LoVo (cell line): Measurements from ENCODE around the gene NETO2.

Experiments used
- DNase-seq: peaks from one replicate; pipeline ENCODE4 v3.0.0-alpha.2; 2016; ENCODE audit warnings: low spot score

NETO2 gene

GRCh38 chr16:47045023-47045422 lies 98.7 kb downstream of the NETO2 start:
- no peak for DNase-seq

DNA sequence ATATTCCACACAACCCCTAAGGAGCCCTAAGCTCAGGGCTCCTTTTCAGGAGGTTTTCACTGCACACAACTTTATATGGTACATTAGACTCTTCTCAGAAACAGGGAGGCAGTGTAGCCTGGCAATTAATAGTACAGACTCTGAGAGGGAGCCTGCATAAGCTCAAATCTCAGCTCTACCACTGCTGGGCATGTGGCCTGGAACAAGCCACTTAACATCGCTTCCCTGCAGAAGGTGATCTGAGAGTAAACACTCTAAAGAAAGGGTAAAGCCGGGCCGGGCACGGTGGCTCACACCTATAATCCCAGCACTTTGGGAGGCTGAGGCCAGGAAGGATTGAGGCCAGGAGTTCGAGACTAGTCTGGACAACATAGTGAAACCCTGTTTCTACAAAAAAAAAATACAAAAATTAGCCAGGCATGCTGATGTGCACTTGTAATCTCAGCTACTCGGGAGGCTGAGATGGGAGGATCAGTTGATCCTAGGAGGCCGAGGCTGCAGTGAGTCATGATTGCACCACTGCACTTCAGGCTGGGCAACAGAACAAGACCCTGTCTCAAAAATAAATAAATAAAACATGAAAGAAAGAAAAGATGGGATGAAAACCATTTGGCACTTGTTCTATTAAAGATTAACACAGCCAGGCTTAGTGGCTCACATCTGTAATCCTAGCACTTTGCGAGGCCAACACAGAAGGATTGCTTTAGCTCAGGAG lies 99.6 kb downstream of the NETO2 start:
- no peak for DNase-seq

GRCh38 chr16:47043200-47043599 lies 100.5 kb downstream of the NETO2 start:
- DNase-seq, result no peak

GRCh38 chr16:47037746-47038458 lies 105.8 kb downstream of the NETO2 start:
- peak; percentile 87 for DNase-seq

GRCh38 chr16:47037396-47037745 lies 106.4 kb downstream of the NETO2 start:
- DNase-seq, result peak; percentile 10

GRCh38 chr16:47036201-47036600 lies 107.5 kb downstream of the NETO2 start:
- no peak for DNase-seq

GRCh38 chr16:47035436-47035835 lies 108.3 kb downstream of the NETO2 start:
- no peak for DNase-seq

DNA sequence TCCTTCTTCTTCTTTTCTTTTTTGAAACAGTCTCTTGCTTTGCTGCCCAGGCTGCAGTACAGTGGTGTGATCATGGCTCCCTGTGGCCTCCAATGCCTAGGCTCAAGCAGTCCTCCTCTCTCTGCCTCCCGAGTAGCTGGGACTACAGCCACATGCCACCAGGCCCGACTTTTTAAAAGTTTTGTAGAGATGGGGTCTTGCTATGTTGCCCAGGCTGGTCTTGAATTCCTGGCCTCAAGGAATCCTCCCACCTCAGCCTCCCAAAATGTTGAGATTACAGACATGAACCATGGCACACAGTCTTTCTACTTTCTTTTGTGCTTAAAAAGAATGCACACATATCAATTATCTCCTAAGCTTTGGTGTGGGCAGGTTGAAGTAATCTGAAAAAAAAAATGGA lies 109.3 kb downstream of the NETO2 start:
- DNase-seq, result no peak

- no peak for DNase-seq
These were observed 110.6 kb downstream of the NETO2 start for GRCh38 chr16:47033176-47033575.

DNA sequence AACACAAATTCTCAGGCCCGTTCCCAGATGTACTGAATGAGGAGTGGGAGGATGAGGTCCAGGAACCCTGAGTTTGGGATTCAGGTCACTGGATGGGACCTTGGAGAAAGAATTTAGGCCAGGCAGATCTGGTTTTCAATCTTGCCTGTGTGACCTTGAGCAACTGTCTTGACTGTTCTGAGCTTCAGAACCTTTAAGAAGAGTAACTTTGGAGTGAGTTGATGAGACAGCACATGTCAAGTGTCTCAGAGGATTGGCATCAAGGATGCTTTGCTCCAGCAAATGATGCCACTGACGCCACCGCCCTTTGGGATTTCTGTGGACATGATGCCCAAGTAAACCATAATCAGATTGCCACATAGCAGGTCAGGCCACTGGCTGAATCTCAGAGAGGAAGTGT lies 114.0 kb downstream of the NETO2 start:
- DNase-seq, result no peak

DNA sequence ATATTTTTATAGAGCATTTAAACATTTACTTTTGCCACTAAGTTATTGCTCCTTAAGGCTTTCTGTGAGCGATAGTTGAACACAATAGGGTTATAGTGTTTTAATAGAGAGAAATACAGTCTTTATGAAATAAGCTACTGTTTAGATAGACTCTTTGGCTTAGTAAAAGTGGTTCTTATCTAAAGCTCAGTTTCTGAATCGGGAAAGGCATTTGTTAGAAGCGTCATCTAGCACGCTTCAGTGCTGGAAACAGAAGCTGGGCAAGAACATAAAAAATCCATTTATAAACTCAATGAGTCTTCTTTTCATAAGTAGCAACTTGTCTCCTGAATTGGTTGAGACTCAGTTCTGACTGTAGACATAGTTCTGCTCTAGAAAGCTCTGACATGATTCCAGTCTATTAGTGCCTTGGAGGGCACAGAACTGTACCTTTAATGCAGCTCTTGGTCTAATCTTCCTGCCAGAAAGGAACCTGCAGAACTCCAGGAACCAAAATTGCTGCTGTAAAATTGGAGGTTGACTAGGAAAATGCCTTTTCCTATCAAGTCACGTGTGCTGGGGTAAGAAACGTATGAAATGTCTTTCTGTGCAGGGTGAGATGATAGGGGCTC lies 114.9 kb downstream of the NETO2 start:
- no peak for DNase-seq
